Stimulated activated CD8-positive, alpha-beta memory T cell treated with anti-CD3 and anti-CD28 coated beads, Interleukin-15, amount 100 ng/mL, for 1 hour (primary cell): ENCODE measurements around the gene ZNF718.
"Not testable (repeated sequence)": the region's sequence is repeated elsewhere in the genome, so short reads cannot be mapped to it uniquely, and the experiment has no call there.

Experiments used
- DNase-seq: peaks from one replicate; pipeline ENCODE4 v3.0.0-alpha.2; 2020; ENCODE audit warnings: low read depth

Gene ZNF718

GRCh38 chr4:161496-162284, 37.4 kb downstream of the ZNF718 start:
- DNase-seq, result no peak

- DNase-seq, result not testable (repeated sequence)
Observed at GRCh38 chr4:169640-170039, 45.3 kb downstream of the ZNF718 start.

GRCh38 chr4:171318-171717, 47.0 kb downstream of the ZNF718 start:
- DNase-seq, result not testable (repeated sequence)

- no peak for DNase-seq
Observed at GRCh38 chr4:173666-174314, 49.5 kb downstream of the ZNF718 start.

- no peak for DNase-seq
Observed at GRCh38 chr4:175986-176385, 51.7 kb downstream of the ZNF718 start.

GRCh38 chr4:176995-177394, 52.7 kb downstream of the ZNF718 start:
- DNase-seq, result no peak

GRCh38 chr4:182225-182624, 57.9 kb downstream of the ZNF718 start:
- not testable (repeated sequence) for DNase-seq

- no peak for DNase-seq
Observed at GRCh38 chr4:188091-188490, 63.8 kb downstream of the ZNF718 start.

GRCh38 chr4:195159-195558, 70.9 kb downstream of the ZNF718 start:
- not testable (repeated sequence) for DNase-seq

- no peak for DNase-seq
Observed at GRCh38 chr4:200936-201335, 76.6 kb downstream of the ZNF718 start.

GRCh38 chr4:202822-203221, 78.5 kb downstream of the ZNF718 start:
- DNase-seq, result not testable (repeated sequence)

- DNase-seq, result no peak
Observed at GRCh38 chr4:205097-205756, 80.9 kb downstream of the ZNF718 start.

GRCh38 chr4:206054-206453, 81.8 kb downstream of the ZNF718 start:
- DNase-seq, result no peak

- not testable (repeated sequence) for DNase-seq
Observed at GRCh38 chr4:208416-209096, 84.3 kb downstream of the ZNF718 start.

- no peak for DNase-seq
Observed at GRCh38 chr4:211033-211511, 86.8 kb downstream of the ZNF718 start.

- DNase-seq, result no peak
Observed at GRCh38 chr4:212438-213188, 88.3 kb downstream of the ZNF718 start.

- DNase-seq, result not testable (repeated sequence)
Observed at GRCh38 chr4:213189-213535, 88.9 kb downstream of the ZNF718 start.
